PC-9 (cell line): ENCODE data around the gene TBC1D2. TPM values are rescaled to one million over a fixed set of nuclear protein-coding genes. Genes with fewer than 3 reads are reported as not detected.

Experiments used
- BruUV-seq: library from RNA; stranded (reverse); fragments of 400-500 nt; replicated peaks from 2 replicates; lab custom pipeline; 2021; lab: Mats Ljungman, UMichigan
- CTCF ChIA-PET: fragments of 300-600 bp; sonication (Branson Sonifier 250); formaldehyde crosslinking; loops from one replicate; lab custom pipeline; 2022; ENCODE audit warnings: antibody characterized with exemption; lab: Charles Lee
- POLR2A ChIA-PET: fragments of 300-600 bp; sonication (Branson Sonifier 250); formaldehyde crosslinking; loops from one replicate; lab custom pipeline; 2022; ENCODE audit warnings: antibody characterized with exemption; ENCODE audit not compliant: unreplicated experiment; lab: Charles Lee
- DNase-seq, 2 experiments: peaks; one replicate each; pipeline versions ENCODE4 v3.0.0 to v3.0.0-alpha.2; 2015 to 2022; ENCODE audit warnings: mixed read lengths in 1 of 2
- H2AFZ ChIP-seq: fragments of 200-600 bp; sonication (generic); 2 replicates; pipeline ENCODE4 v1.8.1; 2017; ENCODE audit warnings: antibody characterized with exemption
- H3F3A ChIP-seq: fragments of 200-600 bp; sonication (generic); 2 replicates; pipeline ENCODE4 v1.8.1; 2017; ENCODE audit warnings: antibody characterized with exemption, mild to moderate bottlenecking, low read depth; ENCODE audit not compliant: insufficient read depth
- H3K27ac ChIP-seq: fragments of 200-600 bp; sonication (generic); 2 replicates; pipeline ENCODE4 v1.6.1; 2016; ENCODE audit warnings: mixed run types
- H3K27me3 ChIP-seq: fragments of 200-600 bp; sonication (generic); 2 replicates; pipeline ENCODE4 v1.6.1; 2016; ENCODE audit warnings: low read depth, mixed run types; ENCODE audit not compliant: insufficient read depth
- H3K36me3 ChIP-seq: fragments of 200-600 bp; sonication (generic); 2 replicates; pipeline ENCODE4 v1.6.1; 2016; ENCODE audit warnings: low read depth, mixed run types
- H3K4me1 ChIP-seq: fragments of 200-600 bp; sonication (generic); replicated peaks from 2 replicates; pipeline ENCODE4 v1.6.1; 2016; ENCODE audit warnings: mixed run types; ENCODE audit not compliant: insufficient read depth
- H3K4me2 ChIP-seq: fragments of 200-600 bp; sonication (generic); 2 replicates; pipeline ENCODE4 v1.6.1; 2017; ENCODE audit warnings: mixed run types
- H3K4me3 ChIP-seq: fragments of 200-600 bp; sonication (generic); 2 replicates; pipeline ENCODE4 v1.6.1; 2016; ENCODE audit warnings: mixed run types
- H3K79me2 ChIP-seq: fragments of 200-600 bp; sonication (generic); 2 replicates; pipeline ENCODE4 v1.6.1; 2017; ENCODE audit warnings: low read depth, mixed run types
- H3K9me2 ChIP-seq: fragments of 200-600 bp; sonication (generic); 2 replicates; pipeline ENCODE4 v1.8.1; 2017; ENCODE audit warnings: mild to moderate bottlenecking; ENCODE audit not compliant: insufficient read depth
- H3K9me3 ChIP-seq: fragments of 200-600 bp; sonication (generic); 2 replicates; pipeline ENCODE4 v1.8.1; 2016; ENCODE audit warnings: low read depth; ENCODE audit not compliant: insufficient read depth
- H4K20me1 ChIP-seq: fragments of 200-600 bp; sonication (generic); 2 replicates; pipeline ENCODE4 v1.8.1; 2017; ENCODE audit not compliant: insufficient read depth
- EZH2 ChIP-seq: fragments of 200-600 bp; sonication (generic); IDR thresholded peaks from 2 replicates; pipeline ENCODE4 v1.8.0; 2017; ENCODE audit warnings: antibody characterized with exemption, low read depth
- intact Hi-C: fragments of 100-400 bp; cut with micrococcal nuclease; formaldehyde crosslinking; loops from one replicate; pipeline ENCODE4 v1.10.0; 2022; ENCODE audit not compliant: unreplicated experiment
- total RNA-seq: library from RNA; stranded (reverse); gene quantifications from 2 replicates; pipeline ENCODE4 v1.2.3, GENCODE V29; 2021
- TF ChIP-seq, protein P1 (sequence below): fragments of 200-600 bp; sonication (generic); conservative IDR thresholded peaks from 2 replicates; pipeline ENCODE4 v1.6.1; 2017; ENCODE audit warnings: mixed run types, antibody characterized with exemption, mild to moderate bottlenecking, moderate library complexity

The TBC1D2 gene
- total RNA-seq, 1 experiment from 2014 or later, result 44.7 TPM

DNA sequence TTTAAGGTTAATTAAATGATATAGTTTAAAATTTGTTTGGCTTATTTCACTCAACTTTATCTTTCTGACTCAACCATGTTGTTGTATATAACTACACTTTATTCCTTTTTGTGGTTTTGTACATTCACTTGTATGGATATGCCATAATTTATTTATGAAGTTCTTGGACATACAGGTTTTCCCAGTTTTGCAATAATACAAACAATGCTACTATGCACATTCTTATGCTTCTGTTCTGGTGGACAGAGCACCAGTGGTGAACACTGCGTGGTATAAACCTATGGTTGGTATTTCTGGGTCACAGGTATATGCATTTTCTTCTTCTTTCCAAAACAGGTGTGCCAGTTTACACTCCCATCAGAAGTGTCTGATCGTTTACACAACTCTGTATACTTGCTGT lies 100.8 kb downstream of the TBC1D2 start:
- no peaks in the 10 kb centered on the region for H3K79me2 ChIP-seq
- H3K9me2 ChIP-seq, result no peaks in the 10 kb centered on the region
- no peak overlapping the region for H3K4me3 ChIP-seq
- peak overlapping the region; percentile 50 for H3K4me2 ChIP-seq
- CTCF ChIA-PET, result interaction anchor here (0.6 kb wide), 1 partner anchor 41 kb away, joined by 3 read pairs; no protein-coding TSS in a partner anchor
- H3K4me1 ChIP-seq, result peaks cover 33% of the 10 kb centered on the region
- H3F3A ChIP-seq, result peaks cover 14% of the 10 kb centered on the region
- H4K20me1 ChIP-seq, result no peaks in the 10 kb centered on the region
- TF ChIP-seq, protein P1, sequence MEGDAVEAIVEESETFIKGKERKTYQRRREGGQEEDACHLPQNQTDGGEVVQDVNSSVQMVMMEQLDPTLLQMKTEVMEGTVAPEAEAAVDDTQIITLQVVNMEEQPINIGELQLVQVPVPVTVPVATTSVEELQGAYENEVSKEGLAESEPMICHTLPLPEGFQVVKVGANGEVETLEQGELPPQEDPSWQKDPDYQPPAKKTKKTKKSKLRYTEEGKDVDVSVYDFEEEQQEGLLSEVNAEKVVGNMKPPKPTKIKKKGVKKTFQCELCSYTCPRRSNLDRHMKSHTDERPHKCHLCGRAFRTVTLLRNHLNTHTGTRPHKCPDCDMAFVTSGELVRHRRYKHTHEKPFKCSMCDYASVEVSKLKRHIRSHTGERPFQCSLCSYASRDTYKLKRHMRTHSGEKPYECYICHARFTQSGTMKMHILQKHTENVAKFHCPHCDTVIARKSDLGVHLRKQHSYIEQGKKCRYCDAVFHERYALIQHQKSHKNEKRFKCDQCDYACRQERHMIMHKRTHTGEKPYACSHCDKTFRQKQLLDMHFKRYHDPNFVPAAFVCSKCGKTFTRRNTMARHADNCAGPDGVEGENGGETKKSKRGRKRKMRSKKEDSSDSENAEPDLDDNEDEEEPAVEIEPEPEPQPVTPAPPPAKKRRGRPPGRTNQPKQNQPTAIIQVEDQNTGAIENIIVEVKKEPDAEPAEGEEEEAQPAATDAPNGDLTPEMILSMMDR, result no peak
- TF ChIP-seq EZH2, result no peak
- no peak overlapping the region for H2AFZ ChIP-seq
- no peaks in the 10 kb centered on the region for H3K36me3 ChIP-seq
- no peaks in the 10 kb centered on the region for H3K27me3 ChIP-seq
- H3K9me3 ChIP-seq, result no peaks in the 10 kb centered on the region
- intact Hi-C loops, result loop anchor here (2.0 kb wide), 1 partner anchor 14 kb away; no protein-coding TSS in a partner anchor
- no TSS peak for BruUV-seq
- POLR2A ChIA-PET, result no interaction called here
- peak overlapping the region; percentile 47 for H3K27ac ChIP-seq
- DNase-seq, result peak in 1 of 2 experiments; percentile 91

DNA sequence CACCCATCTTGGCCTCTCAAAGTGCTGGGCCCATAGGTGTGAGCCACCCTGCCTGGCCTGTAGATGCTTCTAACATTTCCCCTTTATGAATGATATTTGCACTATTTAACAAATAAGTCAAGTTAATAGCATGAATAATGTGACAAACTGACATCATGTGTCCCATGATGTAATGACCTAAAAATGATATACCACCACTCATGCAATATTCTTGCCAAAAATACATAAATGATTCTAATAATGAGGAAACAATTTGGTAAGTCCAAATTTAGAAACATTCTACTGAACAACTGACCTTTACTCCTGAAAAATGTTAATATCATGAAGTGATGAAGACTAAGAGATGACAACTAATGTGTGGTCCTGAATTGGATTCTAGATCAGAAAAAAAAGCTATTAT lies 102.9 kb downstream of the TBC1D2 start:
- Histone ChIP-seq H3K9me2 (no peaks in the 10 kb centered on the region), H3K27ac (no peak overlapping the region), H3K79me2 (no peaks in the 10 kb centered on the region), H2AFZ (no peak overlapping the region), H3K4me3 (no peak overlapping the region), H3K27me3 (no peaks in the 10 kb centered on the region), H3F3A (peaks cover 19% of the 10 kb centered on the region), H3K9me3 (no peaks in the 10 kb centered on the region), H4K20me1 (no peaks in the 10 kb centered on the region), H3K36me3 (no peaks in the 10 kb centered on the region), H3K4me1 (peaks cover 54% of the 10 kb centered on the region), H3K4me2 (no peak overlapping the region)
- intact Hi-C loops, result no loop called here
- ChIA-PET CTCF (interaction anchor here (0.7 kb wide), 1 partner anchor 63 kb away, joined by 6 read pairs; no protein-coding TSS in a partner anchor), POLR2A (no interaction called here)
- DNase-seq, result no peak
- no TSS peak for BruUV-seq
- TF ChIP-seq, protein P1, result no peak
- no peak for TF ChIP-seq EZH2

DNA sequence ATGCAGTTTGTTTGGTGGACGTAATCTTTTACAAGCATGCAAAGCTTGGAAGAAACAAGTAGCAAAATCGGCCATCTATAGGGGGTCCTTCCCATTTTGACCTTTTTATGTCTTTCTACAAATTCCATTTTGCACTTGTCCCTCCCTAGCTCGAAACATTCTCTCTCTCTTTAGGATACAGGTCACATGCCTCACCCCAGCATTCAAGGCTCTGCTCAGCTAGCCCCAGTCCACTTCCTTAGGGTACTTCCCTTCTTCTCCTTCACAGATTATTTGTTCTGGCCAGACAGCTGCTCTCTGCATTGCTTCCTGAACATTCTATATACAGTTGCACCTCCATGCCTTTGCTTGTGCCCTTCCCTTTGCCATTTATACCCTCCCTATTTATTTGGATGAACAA lies 104.7 kb downstream of the TBC1D2 start:
- Histone ChIP-seq H3K79me2 (no peaks in the 10 kb centered on the region), H3K27me3 (no peaks in the 10 kb centered on the region), H3K9me2 (no peaks in the 10 kb centered on the region), H3K9me3 (no peaks in the 10 kb centered on the region), H3K36me3 (no peaks in the 10 kb centered on the region), H3F3A (peaks cover 34% of the 10 kb centered on the region), H4K20me1 (no peaks in the 10 kb centered on the region), H3K27ac (no peak overlapping the region), H3K4me3 (no peak overlapping the region), H3K4me1 (peaks cover 69% of the 10 kb centered on the region), H3K4me2 (no peak overlapping the region), H2AFZ (no peak overlapping the region)
- no peak for TF ChIP-seq EZH2
- TF ChIP-seq, protein P1, result no peak
- no TSS peak for BruUV-seq
- POLR2A ChIA-PET, result no interaction called here
- CTCF ChIA-PET, result no interaction called here
- no peak for DNase-seq
- intact Hi-C loops, result no loop called here
